NB4 (cell line): ENCODE measurements around the gene PSMD2.

Source experiments
- DNase-seq: peaks from one replicate; pipeline ENCODE4 v3.0.0; 2010; ENCODE audit warnings: low read depth
- H3K4me3 ChIP-seq: one replicate; pipeline ENCODE4 v1.5.1; 2011; ENCODE audit warnings: mild to moderate bottlenecking, low read depth, low read length, moderate library complexity
- MYC ChIP-seq: IDR thresholded peaks from 2 replicates; pipeline ENCODE4 v1.6.1; 2011; ENCODE audit warnings: low read depth, low read length
- POLR2A ChIP-seq: IDR thresholded peaks from 2 replicates; pipeline ENCODE4 v1.6.1; 2011; ENCODE audit warnings: mild to moderate bottlenecking; ENCODE audit not compliant: insufficient read length; ENCODE audit errors: extremely low read depth
- TF ChIP-seq, protein P1 (sequence below): IDR thresholded peaks from 2 replicates; pipeline ENCODE4 v1.6.1; 2011; ENCODE audit warnings: low read depth, low read length
- TF ChIP-seq, protein P2 (sequence below): IDR thresholded peaks from one replicate; pipeline ENCODE4 v1.5.1; 2012; ENCODE audit warnings: low read depth, low read length

PSMD2 gene

DNA sequence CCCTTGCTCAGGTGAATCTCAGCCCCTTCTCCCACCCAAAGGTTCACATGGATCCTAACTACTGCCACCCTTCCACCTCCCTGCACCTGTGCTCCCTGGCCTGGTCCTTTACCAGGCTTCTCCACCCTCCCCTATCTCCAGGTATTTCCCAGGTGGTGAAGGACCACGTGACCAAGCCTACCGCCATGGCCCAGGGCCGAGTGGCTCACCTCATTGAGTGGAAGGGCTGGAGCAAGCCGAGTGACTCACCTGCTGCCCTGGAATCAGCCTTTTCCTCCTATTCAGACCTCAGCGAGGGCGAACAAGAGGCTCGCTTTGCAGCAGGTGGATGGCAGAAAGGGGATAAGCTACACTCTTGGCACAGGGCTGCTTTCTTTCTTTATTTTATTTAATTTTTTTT lies 42.9 kb downstream of the PSMD2 start:
- no peak for DNase-seq
- TF ChIP-seq MYC (no peak), POLR2A (no peak)
- TF ChIP-seq, protein P1, sequence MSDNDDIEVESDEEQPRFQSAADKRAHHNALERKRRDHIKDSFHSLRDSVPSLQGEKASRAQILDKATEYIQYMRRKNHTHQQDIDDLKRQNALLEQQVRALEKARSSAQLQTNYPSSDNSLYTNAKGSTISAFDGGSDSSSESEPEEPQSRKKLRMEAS, result no peak
- TF ChIP-seq, protein P2, sequence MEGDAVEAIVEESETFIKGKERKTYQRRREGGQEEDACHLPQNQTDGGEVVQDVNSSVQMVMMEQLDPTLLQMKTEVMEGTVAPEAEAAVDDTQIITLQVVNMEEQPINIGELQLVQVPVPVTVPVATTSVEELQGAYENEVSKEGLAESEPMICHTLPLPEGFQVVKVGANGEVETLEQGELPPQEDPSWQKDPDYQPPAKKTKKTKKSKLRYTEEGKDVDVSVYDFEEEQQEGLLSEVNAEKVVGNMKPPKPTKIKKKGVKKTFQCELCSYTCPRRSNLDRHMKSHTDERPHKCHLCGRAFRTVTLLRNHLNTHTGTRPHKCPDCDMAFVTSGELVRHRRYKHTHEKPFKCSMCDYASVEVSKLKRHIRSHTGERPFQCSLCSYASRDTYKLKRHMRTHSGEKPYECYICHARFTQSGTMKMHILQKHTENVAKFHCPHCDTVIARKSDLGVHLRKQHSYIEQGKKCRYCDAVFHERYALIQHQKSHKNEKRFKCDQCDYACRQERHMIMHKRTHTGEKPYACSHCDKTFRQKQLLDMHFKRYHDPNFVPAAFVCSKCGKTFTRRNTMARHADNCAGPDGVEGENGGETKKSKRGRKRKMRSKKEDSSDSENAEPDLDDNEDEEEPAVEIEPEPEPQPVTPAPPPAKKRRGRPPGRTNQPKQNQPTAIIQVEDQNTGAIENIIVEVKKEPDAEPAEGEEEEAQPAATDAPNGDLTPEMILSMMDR, result no peak
- no peak overlapping the region for H3K4me3 ChIP-seq

DNA sequence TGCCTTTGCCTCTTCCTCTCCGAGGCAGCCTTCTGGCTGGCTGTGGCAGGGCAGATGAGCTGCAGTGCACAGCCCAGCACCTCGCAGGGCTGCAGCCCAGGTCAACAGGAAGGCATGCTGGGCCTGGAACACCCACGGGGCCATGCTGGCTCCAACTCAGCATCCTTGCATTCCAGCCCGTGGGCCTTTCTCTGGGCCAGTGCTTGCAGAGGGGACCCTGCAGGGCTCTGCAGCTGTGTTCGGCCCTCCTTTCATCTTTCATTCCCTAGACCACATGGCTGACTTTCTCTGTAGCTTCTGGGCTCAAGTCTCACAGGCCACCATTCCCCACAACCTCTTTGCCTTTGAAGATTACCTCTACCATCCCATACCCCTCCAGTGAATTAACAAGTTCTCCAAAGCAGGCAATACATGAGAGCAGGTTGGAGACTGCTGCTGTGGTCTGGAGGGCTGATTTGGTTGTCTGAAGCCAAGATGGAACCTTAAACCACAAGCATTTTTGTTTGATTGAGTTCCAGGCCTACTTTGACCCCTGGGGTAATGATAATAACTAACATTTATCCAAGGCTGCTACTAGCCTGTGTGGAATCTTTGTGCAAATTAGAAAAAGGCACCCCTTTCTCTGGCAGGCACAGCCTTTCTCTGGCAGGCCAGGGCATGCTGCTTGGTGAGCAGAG lies 44.3 kb downstream of the PSMD2 start:
- no peak for DNase-seq
- H3K4me3 ChIP-seq, result no peak overlapping the region
- TF ChIP-seq, protein P2, result no peak
- TF ChIP-seq POLR2A, result no peak
- TF ChIP-seq, protein P1, result no peak
- no peak for TF ChIP-seq MYC

DNA sequence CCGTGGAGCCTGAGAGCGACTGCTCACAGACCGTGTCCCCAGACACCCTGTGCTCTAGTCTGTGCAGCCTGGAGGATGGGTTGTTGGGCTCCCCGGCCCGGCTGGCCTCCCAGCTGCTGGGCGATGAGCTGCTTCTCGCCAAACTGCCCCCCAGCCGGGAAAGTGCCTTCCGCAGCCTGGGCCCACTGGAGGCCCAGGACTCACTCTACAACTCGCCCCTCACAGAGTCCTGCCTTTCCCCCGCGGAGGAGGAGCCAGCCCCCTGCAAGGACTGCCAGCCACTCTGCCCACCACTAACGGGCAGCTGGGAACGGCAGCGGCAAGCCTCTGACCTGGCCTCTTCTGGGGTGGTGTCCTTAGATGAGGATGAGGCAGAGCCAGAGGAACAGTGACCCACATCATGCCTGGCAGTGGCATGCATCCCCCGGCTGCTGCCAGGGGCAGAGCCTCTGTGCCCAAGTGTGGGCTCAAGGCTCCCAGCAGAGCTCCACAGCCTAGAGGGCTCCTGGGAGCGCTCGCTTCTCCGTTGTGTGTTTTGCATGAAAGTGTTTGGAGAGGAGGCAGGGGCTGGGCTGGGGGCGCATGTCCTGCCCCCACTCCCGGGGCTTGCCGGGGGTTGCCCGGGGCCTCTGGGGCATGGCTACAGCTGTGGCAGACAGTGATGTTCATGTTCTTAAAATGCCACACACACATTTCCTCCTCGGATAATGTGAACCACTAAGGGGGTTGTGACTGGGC lies 45.7 kb downstream of the PSMD2 start:
- DNase-seq, result no peak
- TF ChIP-seq, protein P1, result no peak
- TF ChIP-seq POLR2A, result no peak

DNA sequence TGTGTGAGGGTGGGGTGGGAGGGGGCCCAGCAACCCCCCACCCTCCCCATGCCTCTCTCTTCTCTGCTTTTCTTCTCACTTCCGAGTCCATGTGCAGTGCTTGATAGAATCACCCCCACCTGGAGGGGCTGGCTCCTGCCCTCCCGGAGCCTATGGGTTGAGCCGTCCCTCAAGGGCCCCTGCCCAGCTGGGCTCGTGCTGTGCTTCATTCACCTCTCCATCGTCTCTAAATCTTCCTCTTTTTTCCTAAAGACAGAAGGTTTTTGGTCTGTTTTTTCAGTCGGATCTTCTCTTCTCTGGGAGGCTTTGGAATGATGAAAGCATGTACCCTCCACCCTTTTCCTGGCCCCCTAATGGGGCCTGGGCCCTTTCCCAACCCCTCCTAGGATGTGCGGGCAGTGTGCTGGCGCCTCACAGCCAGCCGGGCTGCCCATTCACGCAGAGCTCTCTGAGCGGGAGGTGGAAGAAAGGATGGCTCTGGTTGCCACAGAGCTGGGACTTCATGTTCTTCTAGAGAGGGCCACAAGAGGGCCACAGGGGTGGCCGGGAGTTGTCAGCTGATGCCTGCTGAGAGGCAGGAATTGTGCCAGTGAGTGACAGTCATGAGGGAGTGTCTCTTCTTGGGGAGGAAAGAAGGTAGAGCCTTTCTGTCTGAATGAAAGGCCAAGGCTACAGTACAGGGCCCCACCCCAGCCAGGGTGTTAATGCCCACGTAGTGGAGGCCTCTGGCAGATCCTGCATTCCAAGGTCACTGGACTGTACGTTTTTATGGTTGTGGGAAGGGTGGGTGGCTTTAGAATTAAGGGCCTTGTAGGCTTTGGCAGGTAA lies 46.5 kb downstream of the PSMD2 start:
- H3K4me3 ChIP-seq, result no peak overlapping the region
- TF ChIP-seq, protein P1, result no peak
- TF ChIP-seq, protein P2, result peak; percentile 49
- DNase-seq, result peak; percentile 60

More for the DNA sequence above, 45.7 kb downstream of the PSMD2 start:
- H3K4me3 ChIP-seq, result no peak overlapping the region

DNA sequence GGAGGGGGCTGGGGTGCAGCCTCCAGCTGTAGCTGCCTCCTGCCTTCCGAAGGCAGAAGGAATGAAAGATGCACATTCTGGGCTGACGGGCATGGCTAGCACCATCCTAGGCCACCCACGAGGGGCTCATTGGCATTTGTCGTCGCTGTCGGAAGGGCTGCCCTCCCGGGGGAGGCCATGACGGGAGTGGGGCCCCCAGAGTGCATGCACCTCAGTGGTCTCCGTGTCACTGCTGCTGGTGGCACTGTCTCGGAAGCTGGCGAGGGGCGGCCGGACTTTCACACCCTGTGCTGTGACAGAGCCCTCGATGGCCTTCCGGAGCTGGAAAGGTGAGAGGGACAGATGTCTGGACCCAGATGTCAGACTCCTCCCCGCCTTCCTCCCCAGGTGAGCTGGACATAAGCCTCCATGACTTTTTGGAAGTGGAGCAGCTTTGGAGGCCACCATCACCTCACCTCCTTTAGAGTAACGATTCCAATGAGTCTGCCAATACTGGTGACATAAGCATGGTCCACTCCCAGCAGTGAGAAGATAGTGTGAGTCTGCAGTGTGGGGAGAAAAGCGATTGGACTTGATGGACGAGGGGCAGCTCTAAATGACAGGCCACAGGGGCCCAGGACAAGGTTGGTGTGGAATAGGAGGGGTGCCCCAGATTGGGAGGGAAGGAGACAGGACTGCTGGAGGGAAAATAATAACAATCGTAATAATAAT lies 47.6 kb downstream of the PSMD2 start:
- no peak for DNase-seq
- TF ChIP-seq POLR2A (no peak), MYC (no peak)
- TF ChIP-seq, protein P1, result no peak
- no peak overlapping the region for H3K4me3 ChIP-seq

DNA sequence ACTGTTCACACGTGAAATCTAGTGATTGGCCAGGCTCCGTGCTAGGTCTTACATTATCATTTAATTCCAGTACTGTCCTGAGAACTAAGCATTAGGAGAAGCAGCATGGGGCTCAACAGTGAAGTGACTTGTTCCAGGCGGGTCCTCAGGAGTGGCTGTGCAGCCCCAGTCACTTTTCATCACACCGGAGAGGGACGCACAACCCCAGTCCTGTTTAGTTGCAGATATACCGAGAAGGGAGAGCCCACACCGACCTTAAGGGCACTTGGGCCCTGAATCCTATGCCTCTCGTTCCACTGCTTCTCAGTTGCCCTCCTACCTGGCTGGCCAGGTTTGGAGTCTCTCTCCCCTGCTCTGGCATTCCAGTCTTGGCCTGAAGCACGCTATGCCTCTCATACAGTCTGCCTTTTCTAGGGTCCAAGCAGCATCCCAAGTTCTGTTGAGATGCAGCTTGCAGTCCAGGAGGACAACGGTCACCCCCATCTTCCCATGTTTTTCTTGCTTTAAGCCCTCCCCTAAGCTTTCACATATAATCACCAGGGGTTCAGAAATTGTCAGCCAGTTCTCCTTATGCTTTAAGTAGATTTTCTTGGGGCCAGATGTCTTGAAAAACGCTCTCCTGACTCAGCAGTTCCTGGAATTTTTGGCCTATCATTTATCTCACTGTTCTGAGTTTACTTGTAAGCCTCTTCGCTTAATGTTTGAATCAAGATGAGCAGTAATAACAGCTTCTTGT lies 48.4 kb downstream of the PSMD2 start:
- no peak overlapping the region for H3K4me3 ChIP-seq
- TF ChIP-seq, protein P1, result no peak
- TF ChIP-seq MYC (no peak), POLR2A (no peak)
- TF ChIP-seq, protein P2, result no peak
- no peak for DNase-seq
